Measurements from ENCODE around the gene CX3CL1. TPM values are rescaled to one million over a fixed set of nuclear protein-coding genes. Genes with fewer than 3 reads are reported as not detected.

CX3CL1 gene
- total RNA-seq, 2 experiments from 2014 or later, result not detected

Small RNA genes lying within 50 kb of the gene (small RNA-seq; reads per million reads assigned to genes)
- not detected for gene AC108081.1

Other genes with a start within 250 kb of the CX3CL1 start
- gene PSME3IP1, start 186.5 kb upstream of the CX3CL1 start, total RNA-seq (2014; rRNA removed; shearing (Covaris generic)), result 89.5 and 111 TPM in 2 replicates
- gene PSME3IP1, start 186.5 kb upstream of the CX3CL1 start, total RNA-seq (2022), result 152 and 157 TPM in 2 replicates
- 17.1 and 25.6 TPM in 2 replicates for gene RSPRY1, start 186.2 kb upstream of the CX3CL1 start, total RNA-seq (2014; rRNA removed; shearing (Covaris generic))
- gene RSPRY1, start 186.2 kb upstream of the CX3CL1 start, total RNA-seq (2022), result 25.2 and 29.7 TPM in 2 replicates
- 25.4 and 26.6 TPM in 2 replicates for gene ARL2BP, start 127.2 kb upstream of the CX3CL1 start, total RNA-seq (2014; rRNA removed; shearing (Covaris generic))
- 31.2 and 35.7 TPM in 2 replicates for gene ARL2BP, start 127.2 kb upstream of the CX3CL1 start, total RNA-seq (2022)
- gene PLLP, start 87.8 kb upstream of the CX3CL1 start, total RNA-seq (2014; rRNA removed; shearing (Covaris generic)), result 0.08 and 0.22 TPM in 2 replicates
- not detected in 2 replicates for gene PLLP, start 87.8 kb upstream of the CX3CL1 start, total RNA-seq (2022)
- not detected in 2 replicates for gene CCL22, start 13.7 kb upstream of the CX3CL1 start, total RNA-seq (2014; rRNA removed; shearing (Covaris generic))
- gene CCL22, start 13.7 kb upstream of the CX3CL1 start, total RNA-seq (2022), result not detected in 2 replicates
- not detected in 2 replicates for gene CCL17, start 32.3 kb downstream of the CX3CL1 start, total RNA-seq (2014; rRNA removed; shearing (Covaris generic))
- not detected in 2 replicates for gene CCL17, start 32.3 kb downstream of the CX3CL1 start, total RNA-seq (2022)
- gene CIAPIN1, start 74.9 kb downstream of the CX3CL1 start, total RNA-seq (2014; rRNA removed; shearing (Covaris generic)), result 47.7 and 72.1 TPM in 2 replicates
- 56.2 and 58.9 TPM in 2 replicates for gene CIAPIN1, start 74.9 kb downstream of the CX3CL1 start, total RNA-seq (2022)
- gene COQ9, start 75.0 kb downstream of the CX3CL1 start, total RNA-seq (2014; rRNA removed; shearing (Covaris generic)), result 30.5 and 31.3 TPM in 2 replicates
- gene COQ9, start 75.0 kb downstream of the CX3CL1 start, total RNA-seq (2022), result 43.9 and 45.2 TPM in 2 replicates
- gene POLR2C, start 90.2 kb downstream of the CX3CL1 start, total RNA-seq (2014; rRNA removed; shearing (Covaris generic)), result 98.1 and 101 TPM in 2 replicates
- 51.3 and 52.3 TPM in 2 replicates for gene POLR2C, start 90.2 kb downstream of the CX3CL1 start, total RNA-seq (2022)
- gene DOK4, start 114.0 kb downstream of the CX3CL1 start, total RNA-seq (2014; rRNA removed; shearing (Covaris generic)), result 0.09 and 0.13 TPM in 2 replicates
- gene DOK4, start 114.0 kb downstream of the CX3CL1 start, total RNA-seq (2022), result 1.0 and 1.1 TPM in 2 replicates
- gene CCDC102A, start 164.1 kb downstream of the CX3CL1 start, total RNA-seq (2014; rRNA removed; shearing (Covaris generic)), result 4.2 and 4.8 TPM in 2 replicates
- 6.7 and 7.1 TPM in 2 replicates for gene CCDC102A, start 164.1 kb downstream of the CX3CL1 start, total RNA-seq (2022)
- 0.39 TPM in 1 of 2 replicates, not detected in the other for gene ADGRG5, start 170.2 kb downstream of the CX3CL1 start, total RNA-seq (2014; rRNA removed; shearing (Covaris generic))
- gene ADGRG5, start 170.2 kb downstream of the CX3CL1 start, total RNA-seq (2022), result 0.37 and 1.3 TPM in 2 replicates

Measured in OCI-LY7 (cell line).